GM12891 (cell line): ENCODE results near the gene EID3.

Source experiments
- PAX5 ChIP-seq: IDR thresholded peaks from 2 replicates; pipeline ENCODE4 v1.6.1; 2011; ENCODE audit warnings: low read length, moderate library complexity, mild to moderate bottlenecking; ENCODE audit not compliant: insufficient read depth, severe bottlenecking
- POLR2A ChIP-seq: IDR thresholded peaks from 2 replicates; pipeline ENCODE4 v1.6.1; 2011; ENCODE audit warnings: low read depth, low read length, control low read depth
- POLR2AphosphoS5 ChIP-seq: IDR thresholded peaks from 2 replicates; pipeline ENCODE4 v1.6.1; 2011; ENCODE audit warnings: low read depth, low read length, control low read depth
- TAF1 ChIP-seq: IDR thresholded peaks from 2 replicates; pipeline ENCODE4 v1.6.1; 2011; ENCODE audit warnings: low read depth, low read length, control low read depth

DNA sequence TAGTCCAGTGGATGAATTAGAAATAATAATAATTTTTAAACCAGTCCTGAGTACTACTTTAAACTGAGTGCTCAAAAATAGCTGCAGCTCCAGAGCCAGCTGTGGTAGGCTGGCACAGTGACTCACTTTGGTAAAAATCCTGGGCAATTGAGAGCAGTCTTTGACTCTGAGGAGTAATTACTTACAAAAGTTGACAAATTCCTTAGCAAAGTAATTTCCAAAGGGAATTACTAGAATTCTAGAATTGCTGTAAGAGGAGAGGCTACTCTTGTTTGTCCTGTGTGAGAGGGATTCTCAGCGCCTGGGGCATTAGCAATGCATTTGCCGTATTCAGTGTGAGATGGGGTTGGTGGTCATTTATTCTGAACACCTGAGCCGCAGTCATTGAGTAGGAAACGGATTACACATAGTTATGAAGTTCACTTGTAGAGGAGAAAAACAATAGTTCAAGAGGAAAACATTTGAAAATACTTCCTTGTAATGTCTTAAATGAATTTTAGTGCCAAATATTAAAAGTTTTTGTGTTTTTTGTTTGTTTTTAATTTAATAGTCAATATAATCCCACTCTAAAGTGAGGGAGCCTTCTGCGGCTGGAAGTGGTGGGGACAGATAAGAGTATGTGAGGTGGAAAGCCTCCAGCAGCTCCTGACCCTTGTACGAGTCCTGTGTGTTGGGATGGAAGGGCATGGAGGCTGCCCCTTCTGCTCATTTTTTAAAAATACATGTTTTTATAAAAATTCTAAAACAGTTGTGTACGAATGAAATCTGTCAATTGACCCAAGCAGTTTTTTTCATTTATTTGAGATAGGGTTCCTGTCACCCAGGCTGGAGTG lies 41.9 kb downstream of the EID3 start:
- no peak for TF ChIP-seq POLR2A
- no peak for TF ChIP-seq PAX5
- TF ChIP-seq POLR2AphosphoS5 = no peak
- TF ChIP-seq TAF1 = no peak
